K562 (cell line): ENCODE measurements around the gene SND1. TPM values are rescaled to one million over a fixed set of nuclear protein-coding genes. Genes with fewer than 3 reads are reported as not detected.

Experiments used
- ATAC-seq: fragments of 200-7000 bp; cut with Tn5 transposase; 3 replicates; pipeline ENCODE4 v1.9.1; 2020; ENCODE audit warnings: moderate library complexity
- BruUV-seq: library from RNA; stranded (reverse); fragments of 400-500 nt; replicated peaks from 2 replicates; lab custom pipeline; 2021; lab: Mats Ljungman, UMichigan
- CTCF ChIA-PET: fragments of 300-600 bp; formaldehyde crosslinking; extraction: SDS; loops from one replicate; lab custom pipeline; 2021; ENCODE audit warnings: low intra/inter-chr PET ratio; lab: Yijun Ruan, JAX
- POLR2A ChIA-PET: fragments of 300-600, 350-650 bp; sonication (Branson Sonifier 250); formaldehyde crosslinking; extraction: SDS; loops from one replicate; lab custom pipeline; 2021; ENCODE audit warnings: antibody characterized with exemption, inconsistent platforms; lab: Yijun Ruan, JAX
- DNase-seq, 4 experiments: peaks; one replicate each; pipeline versions ENCODE4 v3.0.0 to v3.0.0-alpha.2; 2011 to 2018; ENCODE audit warnings: low spot score in 3 of 4, mixed read lengths in 3 of 4; ENCODE audit errors: extremely low read depth in 1 of 4
- FAIRE-seq: peaks from 2 replicates; lab custom pipeline; 2011; peaks lifted over from hg19 to GRCh38; lab: Jason Lieb, UNC
- H2AFZ ChIP-seq: 2 replicates; pipeline ENCODE4 v1.6.0; 2011; ENCODE audit warnings: low read depth, low read length, control low read depth, inconsistent platforms
- H3K27ac ChIP-seq: fragments of 200-600 bp; 3 replicates; pipeline ENCODE4 v1.8.0; 2011; ENCODE audit warnings: low read depth, mild to moderate bottlenecking, control low read depth, inconsistent platforms, low read length, moderate library complexity, mixed read lengths; ENCODE audit errors: extremely low read depth
- H3K27me3 ChIP-seq, 2 experiments: fragments of 300-600 bp in 1 of 2; 2 replicates in 1 of 2; 3 replicates in 1 of 2; pipeline versions ENCODE4 v1.6.0 to v1.8.0; 2011; ENCODE audit warnings: inconsistent platforms in 2 of 2, low read length in 2 of 2, mild to moderate bottlenecking in 1 of 2, mixed read lengths in 1 of 2, moderate library complexity in 1 of 2; ENCODE audit not compliant: control insufficient read depth in 2 of 2, insufficient read depth in 2 of 2
- H3K36me3 ChIP-seq: fragments of 300-600 bp; 3 replicates; pipeline ENCODE4 v1.8.0; 2011; ENCODE audit warnings: mild to moderate bottlenecking, low read length, inconsistent platforms; ENCODE audit not compliant: control insufficient read depth, insufficient read depth
- H3K4me1 ChIP-seq, 2 experiments: fragments of 200-600 bp in 1 of 2; replicated peaks in 1 of 2; 2 replicates in 1 of 2; 3 replicates in 1 of 2; pipeline versions ENCODE4 v1.5.1 to v1.8.0; 2011; ENCODE audit warnings: inconsistent platforms in 2 of 2, low read length in 2 of 2, mild to moderate bottlenecking in 1 of 2, mixed read lengths in 1 of 2, moderate library complexity in 1 of 2; ENCODE audit not compliant: control insufficient read depth in 2 of 2, insufficient read depth in 2 of 2
- H3K4me2 ChIP-seq: 2 replicates; pipeline ENCODE4 v1.6.1; 2011; ENCODE audit warnings: low read length, control low read depth, inconsistent platforms, mixed read lengths; ENCODE audit not compliant: insufficient read depth
- H3K4me3 ChIP-seq: fragments of 200-600 bp; sonication (generic), shearing (Covaris generic); 2 replicates; pipeline ENCODE4 v1.5.1; 2016; ENCODE audit warnings: control low read depth, inconsistent platforms
- H3K79me2 ChIP-seq: fragments of 200-600 bp; 3 replicates; pipeline ENCODE4 v1.8.0; 2011; ENCODE audit warnings: low read length, inconsistent platforms; ENCODE audit not compliant: control insufficient read depth, insufficient read depth
- H3K9ac ChIP-seq, 2 experiments: 2 replicates each; pipeline versions ENCODE4 v1.6.0 to v1.6.1; 2011; ENCODE audit warnings: low read depth in 2 of 2, low read length in 2 of 2, control low read depth in 1 of 2, inconsistent platforms in 1 of 2, mild to moderate bottlenecking in 1 of 2, mixed read lengths in 1 of 2; ENCODE audit not compliant: insufficient read depth in 1 of 2
- H3K9me1 ChIP-seq: one replicate; pipeline ENCODE4 v1.6.0; 2011; ENCODE audit warnings: inconsistent platforms, mild to moderate bottlenecking, low read length, moderate library complexity; ENCODE audit not compliant: control insufficient read depth, insufficient read depth
- H3K9me3 ChIP-seq: replicated peaks from 2 replicates; pipeline ENCODE4 v1.5.1; 2011; ENCODE audit warnings: low read depth, low read length, inconsistent platforms; ENCODE audit not compliant: control insufficient read depth, insufficient read depth
- H4K20me1 ChIP-seq: replicated peaks from 2 replicates; pipeline ENCODE4 v1.6.1; 2011; ENCODE audit warnings: low read length, inconsistent platforms, mixed read lengths; ENCODE audit not compliant: control insufficient read depth, insufficient read depth
- CLOCK ChIP-seq: fragments of 250-450 bp; sonication (Bioruptor Pico); IDR thresholded peaks from 2 replicates; pipeline ENCODE4 v1.4.0; 2020; ENCODE audit warnings: mild to moderate bottlenecking, moderate library complexity, borderline replicate concordance
- E2F4 ChIP-seq: sonication (generic); formaldehyde crosslinking; IDR thresholded peaks from 2 replicates; pipeline ENCODE4 v1.8.0; 2022; ENCODE audit warnings: mild to moderate bottlenecking, low read depth, missing genetic modification reagents
- MBD2 ChIP-seq: sonication (generic); IDR thresholded peaks from 2 replicates; pipeline ENCODE4 v1.6.1; 2016; ENCODE audit warnings: low read depth, borderline replicate concordance
- PATZ1 ChIP-seq: fragments of 250-450 bp; sonication (Bioruptor Pico); IDR thresholded peaks from 2 replicates; pipeline ENCODE4 v1.5.0; 2020; ENCODE audit warnings: mild to moderate bottlenecking, borderline replicate concordance
- RBBP5 ChIP-seq: fragments of 200-600 bp; sonication (generic); IDR thresholded peaks from 2 replicates; pipeline ENCODE4 v1.6.1; 2012; ENCODE audit warnings: borderline replicate concordance, mild to moderate bottlenecking, low read length, control low read depth, inconsistent platforms; ENCODE audit not compliant: insufficient read depth, poor library complexity, severe bottlenecking
- SIRT6 ChIP-seq: IDR thresholded peaks from one replicate; pipeline ENCODE4 v1.6.1; 2012; ENCODE audit warnings: low read depth, mild to moderate bottlenecking, control low read depth, inconsistent platforms, low read length, moderate library complexity
- ZBTB33 ChIP-seq: sonication (generic); formaldehyde crosslinking; IDR thresholded peaks from 2 replicates; pipeline ENCODE4 v1.8.1; 2023; ENCODE audit warnings: mild to moderate bottlenecking, missing genetic modification reagents
- ZKSCAN1 ChIP-seq: fragments of 150-350 bp; IDR thresholded peaks from 2 replicates; pipeline ENCODE4 v1.6.1; 2016; ENCODE audit warnings: low read depth, low read length
- ZNF239 ChIP-seq: fragments of 250-450 bp; sonication (Bioruptor Pico); IDR thresholded peaks from 2 replicates; pipeline ENCODE4 v1.4.0; 2020; ENCODE audit warnings: mild to moderate bottlenecking
- ZNF316 ChIP-seq: fragments of 450-650 bp; IDR thresholded peaks from 2 replicates; pipeline ENCODE4 v1.6.1; 2016
- ZNF766 ChIP-seq: fragments of 200-800 bp; sonication (Bioruptor generic); conservative IDR thresholded peaks from 2 replicates; pipeline ENCODE4 v1.6.1; 2016; ENCODE audit warnings: missing genetic modification characterization, missing compliant biosample characterization
- ZNF785 ChIP-seq: fragments of 250-450 bp; sonication (Bioruptor Pico); IDR thresholded peaks from 2 replicates; pipeline ENCODE4 v1.4.0; 2020; ENCODE audit warnings: mild to moderate bottlenecking
- WGBS: fragments of 100-300 bp; shearing (Covaris generic); methylation state at CpG from one replicate; pipeline ENCODE4 v1.1.6; 2016; ENCODE audit warnings: low coverage, mixed read lengths; ENCODE audit not compliant: insufficient coverage; ENCODE audit errors: missing lambda C conversion rate; 5-methylcytosine and 5-hydroxymethylcytosine counted together
- in situ Hi-C: fragments of 300-500 bp; cut with MboI; formaldehyde crosslinking; loops from 4 replicates; pipeline ENCODE4 v1.15.0; 2018; ENCODE audit warnings: inconsistent platforms, mixed read lengths
- intact Hi-C: fragments of 100-400 bp; cut with micrococcal nuclease; formaldehyde crosslinking; loops from 2 replicates; pipeline ENCODE4 v1.14.2; 2022
- polyA plus RNA-seq, 8 experiments: library from polyadenylated mRNA; depleted of rRNA in 4 of 8; stranded (reverse) in 5 of 8; unstranded in 3 of 8; fragments of >200 nt; fragmentation: Nextera tagmentation in 2 of 8; fragmentation: Illumina TruSeq in 1 of 8; extraction: Ambion mirVana in 2 of 8; extraction: Trizol in 1 of 8; gene quantifications; 2 replicates each; pipeline versions ENCODE4 v1.2.1 to v1.2.3, GENCODE V29; 2011 to 2014; ENCODE audit warnings: inconsistent platforms in 1 of 8, missing spikeins in 1 of 8
- total RNA-seq, 7 experiments: library from RNA; depleted of rRNA in 6 of 7; stranded (reverse); fragments of >200 nt in 6 of 7; fragmentation: Illumina TruSeq in 2 of 7; extraction: Trizol in 2 of 7; gene quantifications; 2 replicates each; pipeline versions ENCODE4 v1.2.1 to v1.2.3, GENCODE V29; 2011 to 2021; ENCODE audit warnings: low replicate concordance in 1 of 7

Gene SND1
- total and polyA plus RNA-seq, 9 of the 15 experiments (the other 6 are each of a cell fraction or from before 2014, with no cell fraction given) = 46.5 to 307 (median 191) TPM

GRCh38 chr7:128128401-128128800 is 476.4 kb downstream of the SND1 start (continued):
- TF ChIP-seq PATZ1 (CRISPR knock-in tag) = no peak
- TF ChIP-seq ZNF785 (CRISPR knock-in tag) = no peak
- no peak for TF ChIP-seq ZNF316
- no peak for TF ChIP-seq ZKSCAN1
- TF ChIP-seq E2F4 (CRISPR knock-in tag) = no peak
- no peak for TF ChIP-seq SIRT6

GRCh38 chr7:128129224-128129864 is 477.4 kb downstream of the SND1 start:
- intact Hi-C loops = no loop called here
- no peaks in the 10 kb centered on the region for H3K79me2 ChIP-seq
- peaks cover 28 to 29% of the 10 kb centered on the region in 2 experiments; a peak in 4 of 5 replicates for H3K27me3 ChIP-seq
- H3K9ac ChIP-seq = no peak overlapping the region
- ATAC-seq (peak; percentile 32; the same call in 1 of the 3 replicates), FAIRE-seq (no peak), DNase-seq (no peak)
- BruUV-seq = no TSS peak
- ChIA-PET CTCF (no interaction called here), POLR2A (interaction anchor here (1.2 kb wide), 1 partner anchor 8 kb away, joined by 3 read pairs; no protein-coding TSS in a partner anchor)
- no peak overlapping the region for H3K4me3 ChIP-seq
- H3K27ac ChIP-seq = no peak overlapping the region
- no peaks in the 10 kb centered on the region for H4K20me1 ChIP-seq
- no peaks in the 10 kb centered on the region for H3K9me3 ChIP-seq
- in situ Hi-C loops = no loop called here
- H3K9me1 ChIP-seq = no peaks in the 10 kb centered on the region
- H3K36me3 ChIP-seq = no peaks in the 10 kb centered on the region
- no peaks in the 10 kb centered on the region; a peak in 1 of 5 replicates for H3K4me1 ChIP-seq
- H2AFZ ChIP-seq = no peak overlapping the region
- H3K4me2 ChIP-seq = no peak overlapping the region
- WGBS = 30% methylated on average over 12 of the region's 12 CpGs
- no peak for TF ChIP-seq MBD2
- peak; percentile 87; the same call in 1 of the 2 replicates for TF ChIP-seq ZNF766
- TF ChIP-seq RBBP5 = no peak
- no peak for TF ChIP-seq CLOCK (CRISPR knock-in tag)
- TF ChIP-seq ZBTB33 (CRISPR knock-in tag) = no peak
- no peak for TF ChIP-seq ZNF239 (CRISPR knock-in tag)
